ENCODE data around the gene ARFRP1.

ARFRP1 gene

DNA sequence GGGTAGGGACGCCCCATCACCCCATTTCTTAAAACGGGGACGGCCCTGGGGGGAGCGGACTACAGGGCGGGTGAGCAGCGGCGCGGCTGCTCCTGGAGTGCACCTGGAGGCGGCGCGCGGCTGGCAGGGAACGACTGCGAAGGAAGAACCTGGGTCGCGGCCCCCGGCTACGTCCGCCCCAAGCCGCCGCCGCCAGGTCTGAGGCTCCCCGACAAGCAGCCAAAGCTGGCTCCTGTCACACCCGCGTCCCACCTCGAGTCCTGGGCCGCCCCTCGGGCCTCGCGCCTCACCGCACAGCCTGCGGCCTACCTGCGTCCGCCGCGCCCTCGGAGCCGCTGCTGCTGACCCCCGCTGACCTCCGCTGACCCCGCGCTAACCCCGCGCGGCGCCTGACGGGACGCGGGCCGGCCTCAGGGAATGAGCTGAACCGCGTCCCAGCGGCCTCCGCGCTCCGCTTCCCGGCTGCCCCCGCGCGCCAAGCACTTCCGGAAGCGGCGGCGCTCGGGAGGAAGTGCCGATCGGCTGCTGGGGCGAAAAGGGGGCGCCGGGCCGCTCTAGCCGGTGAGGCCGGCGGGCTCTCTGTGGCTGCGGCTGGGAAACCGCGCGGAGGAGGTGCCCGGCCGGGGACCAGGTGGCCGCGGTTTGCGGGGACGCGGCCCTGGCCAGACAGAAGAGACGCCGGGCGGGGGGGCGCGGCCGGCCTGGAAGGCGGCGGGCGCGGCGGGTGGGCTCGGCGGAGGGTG lies at the start of gene ARFRP1, which contains the start of gene ZGPAT:
TSS of gene ARFRP1 (minus strand) at position 419 of the 743 bp plus-strand sequence. CDS start 885 bp downstream, outside the sequence.
TSS of gene ZGPAT (plus strand) at position 482 of the 743 bp plus-strand sequence. CDS start 542 bp downstream, outside the sequence.
- peak; percentile 20 for DNase-seq

- no peak for DNase-seq
These were observed 48.8 kb upstream of the ARFRP1 start for GRCh38 chr20:63756648-63756991.

- DNase-seq: no peak
These were observed 48.3 kb upstream of the ARFRP1 start for GRCh38 chr20:63755933-63756647.

DNA sequence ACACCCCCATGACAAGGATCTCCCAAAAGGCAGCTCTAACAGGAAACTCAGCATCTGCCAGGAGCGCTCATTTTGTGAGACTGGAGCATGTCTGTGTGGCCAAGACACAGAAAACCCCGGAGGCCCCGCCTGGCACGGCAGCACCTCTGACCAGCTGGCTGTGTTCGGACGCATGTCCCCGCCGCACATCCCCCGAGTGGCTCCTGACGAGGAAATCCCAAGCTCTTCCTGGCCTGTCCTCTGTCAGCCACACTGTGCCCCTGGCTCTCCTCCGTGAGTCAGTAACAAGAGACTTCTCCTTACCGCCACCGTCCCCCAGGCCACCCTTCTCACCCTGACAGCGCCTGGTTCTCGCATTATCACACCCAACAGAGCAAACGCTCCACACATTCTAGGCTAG lies 46.2 kb upstream of the ARFRP1 start:
- no peak for DNase-seq

GRCh38 chr20:63753381-63753780 lies 45.6 kb upstream of the ARFRP1 start:
- no peak for DNase-seq

DNA sequence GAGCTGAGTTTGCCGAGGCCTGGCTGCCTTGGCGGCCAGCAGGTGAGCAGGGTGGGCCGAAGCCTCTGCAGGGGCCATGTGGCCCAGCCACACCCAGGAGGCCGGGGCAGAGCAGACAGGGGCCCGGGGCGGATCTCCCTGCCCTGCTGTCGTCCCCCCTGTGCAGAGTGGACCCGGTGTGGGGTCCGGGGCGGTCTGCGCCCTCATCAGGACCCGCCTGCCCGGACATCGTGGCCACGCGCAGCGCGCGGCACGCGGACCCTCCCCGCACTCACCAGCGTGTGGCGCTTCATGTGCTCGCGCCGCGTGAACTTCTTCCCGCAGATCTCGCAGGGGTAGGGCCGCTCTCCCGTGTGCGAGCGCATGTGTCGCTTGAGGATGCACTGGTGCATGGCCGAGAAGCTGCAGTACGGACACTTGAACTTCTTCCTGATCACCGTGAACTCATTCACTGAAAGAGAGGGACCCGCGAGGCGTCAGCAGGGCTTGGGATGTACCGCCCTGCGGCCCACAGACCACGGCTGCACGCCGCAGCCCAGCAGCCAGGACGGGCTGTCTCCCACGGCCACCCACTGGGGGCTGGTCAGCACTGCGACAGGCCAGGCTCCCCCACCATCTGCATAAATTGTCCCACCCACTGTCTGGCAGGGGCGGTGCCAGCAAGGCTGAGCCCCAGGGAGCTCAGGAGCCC lies 44.8 kb upstream of the ARFRP1 start:
- DNase-seq: no peak

GRCh38 chr20:63751471-63752271 lies 43.9 kb upstream of the ARFRP1 start:
- no peak for DNase-seq

DNA sequence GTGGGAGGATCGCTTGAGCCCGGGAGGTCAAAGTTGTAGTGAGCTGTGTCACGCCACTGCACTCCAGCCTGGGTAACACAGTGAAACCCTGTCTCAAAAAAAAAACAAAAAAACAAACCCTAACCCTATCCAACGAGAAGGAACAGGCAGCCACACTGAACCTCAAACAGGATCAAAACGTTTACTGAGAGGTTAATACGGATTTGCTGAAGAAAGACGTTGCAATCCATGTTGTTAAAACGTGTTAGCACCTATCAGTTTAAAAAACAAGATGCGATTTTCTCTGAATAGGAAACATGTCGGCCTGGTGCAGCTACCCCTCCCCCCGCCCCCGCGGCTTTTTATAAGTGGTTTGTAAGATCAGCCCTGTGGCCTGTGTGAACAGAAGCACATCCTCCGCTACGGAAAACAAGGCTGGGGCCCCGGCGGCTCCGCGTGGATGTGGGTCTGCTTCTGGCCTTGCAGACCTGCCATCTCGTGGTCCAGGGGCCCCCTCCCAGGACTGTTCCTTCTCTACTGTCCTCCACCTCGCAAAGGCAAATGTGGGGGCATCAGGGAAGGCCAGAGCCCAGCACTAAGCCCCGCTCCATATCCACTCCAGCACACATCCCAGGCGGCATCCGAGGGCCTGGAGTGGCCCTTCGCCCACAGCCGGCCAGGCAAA lies 43.2 kb upstream of the ARFRP1 start:
- DNase-seq: no peak

DNA sequence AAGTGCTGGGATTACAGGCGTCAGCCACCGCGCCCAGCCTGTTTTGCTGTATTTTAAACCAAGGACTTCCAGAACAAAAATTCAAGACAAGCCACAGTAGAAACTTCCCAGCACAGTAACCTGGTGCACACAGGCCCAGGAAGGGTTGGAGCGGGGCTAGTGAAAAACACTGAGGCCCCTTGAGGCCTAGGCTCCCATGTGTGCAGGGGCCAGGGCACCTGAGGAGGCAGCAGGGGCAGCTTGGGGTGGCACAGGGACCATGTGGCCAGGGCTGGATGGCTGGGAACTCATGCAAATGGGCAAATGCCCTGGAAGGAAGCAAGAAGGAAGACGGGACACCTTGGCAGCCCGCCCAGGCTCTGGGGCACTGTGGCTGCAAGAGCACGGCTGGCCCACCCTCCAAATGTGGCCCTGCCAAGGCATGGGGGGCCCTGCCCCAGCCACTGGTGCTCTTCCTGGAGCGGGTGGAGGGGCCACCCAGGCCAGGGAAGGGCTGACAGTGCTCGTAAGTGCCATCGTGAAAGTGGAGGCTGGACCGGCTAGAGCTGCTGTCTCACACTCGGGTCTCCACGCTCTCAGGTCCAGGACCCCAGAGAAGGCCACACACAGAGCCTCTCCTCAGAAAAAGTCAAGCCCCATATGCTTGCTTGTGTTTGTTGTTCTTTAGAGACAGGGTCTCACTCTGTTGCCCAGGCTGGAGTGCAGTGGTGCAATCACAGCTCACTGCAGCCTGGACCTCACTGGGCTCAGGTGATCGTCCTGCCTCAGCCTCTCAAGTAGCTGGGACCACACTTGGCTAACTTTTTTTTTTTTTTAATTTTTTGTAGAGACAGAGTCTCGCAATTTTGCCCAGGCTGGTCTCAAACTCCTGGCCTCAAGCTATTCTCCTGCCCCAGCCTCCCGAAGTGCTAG lies 42.1 kb upstream of the ARFRP1 start:
- DNase-seq: no peak

- no peak for DNase-seq
These were observed 41.1 kb upstream of the ARFRP1 start for GRCh38 chr20:63748934-63749270.

- no peak for DNase-seq
These were observed 40.5 kb upstream of the ARFRP1 start for GRCh38 chr20:63748070-63748933.

GRCh38 chr20:63747622-63748069 lies 39.9 kb upstream of the ARFRP1 start:
- DNase-seq: no peak

- no peak for DNase-seq
These were observed 39.1 kb upstream of the ARFRP1 start for GRCh38 chr20:63746751-63747315.

GRCh38 chr20:63745961-63746731 lies 38.4 kb upstream of the ARFRP1 start:
- DNase-seq: no peak

GRCh38 chr20:63745424-63745805 lies 37.6 kb upstream of the ARFRP1 start:
- DNase-seq: no peak

DNA sequence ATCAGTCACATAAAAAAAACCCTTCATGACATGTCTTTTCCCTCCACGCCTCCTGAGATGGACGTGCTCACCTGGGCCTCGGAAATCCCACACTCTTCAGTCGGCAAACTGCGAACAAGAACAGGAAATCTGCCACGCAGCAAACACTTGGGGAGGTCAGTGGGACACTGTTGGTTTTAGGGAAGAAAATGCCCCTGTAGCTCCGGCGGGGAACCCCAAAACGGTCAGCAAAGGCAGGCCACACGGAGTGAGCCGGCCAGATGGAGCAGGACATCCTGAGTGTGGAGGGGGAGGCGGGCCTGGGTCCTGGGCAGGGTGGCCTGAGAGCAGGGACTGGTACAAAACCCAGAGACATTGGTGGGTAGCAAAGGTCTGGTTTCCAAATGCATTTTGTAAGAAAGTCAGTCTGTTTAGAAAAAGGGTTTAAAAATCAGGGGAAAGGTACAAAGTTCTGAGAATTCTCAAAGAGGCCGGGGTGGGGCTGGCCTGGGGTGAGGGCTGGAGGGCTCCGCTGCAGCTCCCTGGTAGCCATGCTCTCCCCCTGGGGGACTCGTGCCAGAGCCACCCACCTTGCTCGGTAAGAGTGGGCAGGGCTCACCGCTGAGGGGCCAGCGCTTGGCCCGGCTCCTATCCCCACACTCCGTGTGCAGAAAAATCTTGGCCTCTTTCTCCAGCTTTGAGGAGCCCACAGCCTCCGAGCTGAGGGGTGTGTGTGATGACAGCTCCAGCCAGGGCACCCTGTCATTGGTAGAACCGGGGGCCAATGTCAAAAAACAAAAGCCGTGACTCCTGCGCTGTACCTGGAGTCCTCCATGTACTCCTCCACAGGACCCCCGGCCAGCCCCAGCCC lies 37.0 kb upstream of the ARFRP1 start:
- DNase-seq: no peak

DNA sequence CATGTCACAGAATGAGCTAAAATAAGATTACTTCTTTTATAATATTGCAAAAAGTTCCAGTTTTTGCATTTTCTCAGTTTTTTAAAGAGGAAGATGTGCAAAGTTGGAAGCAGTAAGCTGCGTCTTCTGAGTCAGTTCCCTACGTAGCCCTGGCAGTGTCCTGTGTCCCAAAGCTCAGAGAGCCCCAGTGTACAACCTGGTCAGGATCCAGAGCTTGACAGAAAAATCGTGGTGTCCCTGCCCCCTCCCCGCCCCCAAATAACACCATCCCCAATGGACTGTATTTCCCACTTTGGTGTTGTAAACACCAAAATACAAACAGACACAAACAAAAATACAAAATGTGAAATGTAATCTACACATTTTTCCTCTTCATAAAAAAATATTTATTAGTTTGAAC lies 36.4 kb upstream of the ARFRP1 start:
- no peak for DNase-seq

Data from NCI-H1048 (cell line).